Measurements from ENCODE around the gene AKT1S1. TPM values are rescaled to one million over a fixed set of nuclear protein-coding genes. Genes with fewer than 3 reads are reported as not detected.
A peak's percentile ranks its signal among the peaks of the same experiment; 100 is the strongest.

AKT1S1 gene
- total and polyA plus RNA-seq, 2 donors (not counting 1 experiment from before 2014, with no cell fraction given): 16.6 to 23.0 TPM

DNA sequence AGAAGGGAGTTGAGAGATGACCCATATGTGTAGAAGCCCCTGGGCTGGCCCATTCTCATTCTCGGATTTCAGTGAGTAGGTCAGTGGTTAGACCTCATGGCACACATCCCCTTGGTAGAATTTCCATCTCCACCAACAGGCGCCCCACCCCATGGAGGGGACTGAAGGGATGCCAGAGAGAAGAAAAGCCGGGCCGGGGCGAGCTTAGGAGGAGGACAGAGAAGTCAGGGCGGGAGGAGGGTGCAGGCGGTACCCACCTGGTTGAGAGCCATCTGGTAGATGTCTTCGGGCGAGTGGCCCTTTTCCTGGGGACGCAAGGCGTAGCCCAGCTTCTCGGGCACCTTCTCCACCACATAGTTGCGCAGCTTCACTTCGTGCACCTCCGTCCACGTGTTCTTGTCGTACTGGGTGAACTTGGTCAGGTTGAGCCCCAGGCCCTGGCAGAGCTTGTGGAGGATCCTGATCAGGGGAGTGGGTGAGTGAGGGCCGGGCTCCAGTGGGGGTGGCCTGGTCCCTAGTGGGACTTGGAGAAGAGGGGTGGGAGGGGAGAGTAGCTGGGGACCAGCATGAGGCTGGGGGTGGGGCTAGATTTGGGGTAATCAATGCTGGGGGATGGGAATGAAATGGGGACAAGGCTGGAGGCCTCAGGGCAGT, 17.0 kb upstream of the AKT1S1 start:
- ATAC-seq (ENCODE audit: low read depth): no peak
- H3K9me3 ChIP-seq (ENCODE audit: control extremely low read depth in 1 of 3, control insufficient read depth in 2 of 3, insufficient read depth in 1 of 3, low read length in 2 of 3): peaks cover 0 to 7% (median 0%) of the 10 kb centered on the region in 3 donors
- no peak overlapping the region for H3K4me3 ChIP-seq (ENCODE audit: control extremely low read depth in 1 of 5, extremely low read depth in 1 of 5, insufficient read depth in 1 of 5, low read depth in 2 of 5, low read length in 4 of 5)
- Mint-ChIP-seq H3K9me3 (ENCODE audit: insufficient read depth) (no peaks in the 10 kb centered on the region), H3K4me1 (peaks cover 56% of the 10 kb centered on the region), H3K27ac (peak overlapping the region; percentile 15), H3K27me3 (no peaks in the 10 kb centered on the region), H3K4me3 (no peak overlapping the region)
- no peak for TF ChIP-seq EZH2 (IDR thresholded peaks at IDR 0.05; ENCODE audit: borderline replicate concordance, insufficient read depth, low read depth, low read length, poor library complexity, severe bottlenecking)
- TF ChIP-seq, protein P1, sequence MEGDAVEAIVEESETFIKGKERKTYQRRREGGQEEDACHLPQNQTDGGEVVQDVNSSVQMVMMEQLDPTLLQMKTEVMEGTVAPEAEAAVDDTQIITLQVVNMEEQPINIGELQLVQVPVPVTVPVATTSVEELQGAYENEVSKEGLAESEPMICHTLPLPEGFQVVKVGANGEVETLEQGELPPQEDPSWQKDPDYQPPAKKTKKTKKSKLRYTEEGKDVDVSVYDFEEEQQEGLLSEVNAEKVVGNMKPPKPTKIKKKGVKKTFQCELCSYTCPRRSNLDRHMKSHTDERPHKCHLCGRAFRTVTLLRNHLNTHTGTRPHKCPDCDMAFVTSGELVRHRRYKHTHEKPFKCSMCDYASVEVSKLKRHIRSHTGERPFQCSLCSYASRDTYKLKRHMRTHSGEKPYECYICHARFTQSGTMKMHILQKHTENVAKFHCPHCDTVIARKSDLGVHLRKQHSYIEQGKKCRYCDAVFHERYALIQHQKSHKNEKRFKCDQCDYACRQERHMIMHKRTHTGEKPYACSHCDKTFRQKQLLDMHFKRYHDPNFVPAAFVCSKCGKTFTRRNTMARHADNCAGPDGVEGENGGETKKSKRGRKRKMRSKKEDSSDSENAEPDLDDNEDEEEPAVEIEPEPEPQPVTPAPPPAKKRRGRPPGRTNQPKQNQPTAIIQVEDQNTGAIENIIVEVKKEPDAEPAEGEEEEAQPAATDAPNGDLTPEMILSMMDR (IDR thresholded peaks at IDR 0.05): no peak
- H4K20me1 ChIP-seq (ENCODE audit: control insufficient read depth, insufficient read depth, low read length, poor library complexity, severe bottlenecking): peaks cover 7% of the 10 kb centered on the region
- no peak overlapping the region for H3K9ac ChIP-seq (ENCODE audit: low read length)
- POLR2A ChIA-PET: interaction anchor here (0.6 to 1.1 kb wide), 4 partner anchors 17 to 50 kb away, joined by 3 to 10 read pairs (median 4); partner anchors contain the start of gene AKT1S1
- peaks cover 4% of the 10 kb centered on the region for H3K79me2 ChIP-seq (ENCODE audit: control insufficient read depth, insufficient read depth, low read length)
- H3K4me2 ChIP-seq (replicated peaks; ENCODE audit: low read depth, low read length, poor library complexity, severe bottlenecking): no peak overlapping the region
- intact Hi-C loops (cut with micrococcal nuclease): no loop called here
- no peak overlapping the region for H2AFZ ChIP-seq (ENCODE audit: insufficient read depth, low read depth, low read length, poor library complexity, severe bottlenecking)
- WGBS (ENCODE audit: insufficient coverage): 90% methylated on average over 11 of the region's 18 CpGs
- peaks cover 32 to 54% of the 10 kb centered on the region in 2 donors for H3K4me1 ChIP-seq (ENCODE audit: control insufficient read depth in 2 of 2, insufficient read depth in 2 of 2, low read length in 2 of 2)
- DNase-seq: no peak
- no peaks in the 10 kb centered on the region for H3K27me3 ChIP-seq (replicated peaks in 1 of 4; ENCODE audit: control extremely low read depth in 1 of 4, control insufficient read depth in 3 of 4, insufficient read depth in 4 of 4, low read length in 3 of 4)
- H3K36me3 ChIP-seq (replicated peaks in 1 of 2; ENCODE audit: control extremely low read depth in 1 of 2, control insufficient read depth in 1 of 2, extremely low read depth in 1 of 2, insufficient read depth in 2 of 2, low read length in 1 of 2): no peaks in the 10 kb centered on the region
- CTCF ChIA-PET: interaction anchor here (1.0 to 3.6 kb wide), 3 partner anchors 17 to 23 kb away, joined by 3 to 17 read pairs (median 5); partner anchors contain the start of genes AKT1S1 and TBC1D17
- no peak overlapping the region for H3K27ac ChIP-seq (ENCODE audit: low read length in 2 of 2)

DNA sequence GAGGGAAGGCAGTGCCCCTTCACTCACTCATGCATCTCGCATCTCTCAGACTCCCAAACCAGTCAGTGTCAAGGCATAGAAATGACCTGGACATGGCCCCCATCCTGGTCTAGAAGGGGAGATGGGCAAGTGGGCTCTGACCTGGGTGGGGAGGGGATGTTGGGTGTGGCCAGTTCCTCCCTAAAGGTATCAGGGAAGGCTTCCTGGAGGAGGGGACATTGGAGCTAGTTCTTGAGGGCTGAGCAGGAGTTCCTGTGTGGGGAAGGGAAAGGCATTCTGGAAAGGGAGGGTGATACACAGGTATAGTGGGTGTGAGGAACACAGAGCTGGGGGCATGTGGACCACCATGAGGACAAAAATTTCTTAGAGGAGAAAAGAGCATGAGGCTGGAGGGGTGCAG, 15.6 kb upstream of the AKT1S1 start:
- Histone ChIP-seq H3K79me2 (ENCODE audit: control insufficient read depth, insufficient read depth, low read length) (peaks cover 4% of the 10 kb centered on the region), H3K9ac (ENCODE audit: low read length) (no peak overlapping the region), H3K27me3 (replicated peaks in 1 of 4; ENCODE audit: control extremely low read depth in 1 of 4, control insufficient read depth in 3 of 4, insufficient read depth in 4 of 4, low read length in 3 of 4) (no peaks in the 10 kb centered on the region), H3K36me3 (replicated peaks in 1 of 2; ENCODE audit: control extremely low read depth in 1 of 2, control insufficient read depth in 1 of 2, extremely low read depth in 1 of 2, insufficient read depth in 2 of 2, low read length in 1 of 2) (no peaks in the 10 kb centered on the region), H3K4me2 (replicated peaks; ENCODE audit: low read depth, low read length, poor library complexity, severe bottlenecking) (no peak overlapping the region), H3K9me3 (ENCODE audit: control extremely low read depth in 1 of 3, control insufficient read depth in 2 of 3, insufficient read depth in 1 of 3, low read length in 2 of 3) (peaks cover 0 to 7% (median 0%) of the 10 kb centered on the region in 3 donors), H3K4me3 (ENCODE audit: control extremely low read depth in 1 of 5, extremely low read depth in 1 of 5, insufficient read depth in 1 of 5, low read depth in 2 of 5, low read length in 4 of 5) (no peak overlapping the region), H2AFZ (ENCODE audit: insufficient read depth, low read depth, low read length, poor library complexity, severe bottlenecking) (no peak overlapping the region), H4K20me1 (ENCODE audit: control insufficient read depth, insufficient read depth, low read length, poor library complexity, severe bottlenecking) (peaks cover 12% of the 10 kb centered on the region), H3K4me1 (ENCODE audit: control insufficient read depth in 2 of 2, insufficient read depth in 2 of 2, low read length in 2 of 2) (peaks cover 30 to 46% of the 10 kb centered on the region in 2 donors), H3K27ac (ENCODE audit: low read length in 2 of 2) (no peak overlapping the region)
- DNase-seq: no peak
- no peak for TF ChIP-seq EZH2 (IDR thresholded peaks at IDR 0.05; ENCODE audit: borderline replicate concordance, insufficient read depth, low read depth, low read length, poor library complexity, severe bottlenecking)
- TF ChIP-seq, protein P1 (IDR thresholded peaks at IDR 0.05): no peak
- CTCF ChIA-PET: no interaction called here
- peaks cover 55% of the 10 kb centered on the region for H3K4me1 Mint-ChIP-seq
- H3K27ac Mint-ChIP-seq: no peak overlapping the region
- no peak overlapping the region for H3K4me3 Mint-ChIP-seq
- H3K27me3 Mint-ChIP-seq: no peaks in the 10 kb centered on the region
- no peak for ATAC-seq (ENCODE audit: low read depth)
- intact Hi-C loops (cut with micrococcal nuclease): no loop called here
- POLR2A ChIA-PET: interaction anchor here (0.9 kb wide), 1 partner anchor 14 kb away, joined by 3 read pairs; no protein-coding TSS in a partner anchor
- no peaks in the 10 kb centered on the region for H3K9me3 Mint-ChIP-seq (ENCODE audit: insufficient read depth)
- WGBS (ENCODE audit: insufficient coverage): no CpG with 5 or more reads among the region's 1 CpG
